ENCODE data around the gene RAB37.
A peak's percentile ranks its signal among the peaks of the same experiment; 100 is the strongest.

RAB37 gene

DNA sequence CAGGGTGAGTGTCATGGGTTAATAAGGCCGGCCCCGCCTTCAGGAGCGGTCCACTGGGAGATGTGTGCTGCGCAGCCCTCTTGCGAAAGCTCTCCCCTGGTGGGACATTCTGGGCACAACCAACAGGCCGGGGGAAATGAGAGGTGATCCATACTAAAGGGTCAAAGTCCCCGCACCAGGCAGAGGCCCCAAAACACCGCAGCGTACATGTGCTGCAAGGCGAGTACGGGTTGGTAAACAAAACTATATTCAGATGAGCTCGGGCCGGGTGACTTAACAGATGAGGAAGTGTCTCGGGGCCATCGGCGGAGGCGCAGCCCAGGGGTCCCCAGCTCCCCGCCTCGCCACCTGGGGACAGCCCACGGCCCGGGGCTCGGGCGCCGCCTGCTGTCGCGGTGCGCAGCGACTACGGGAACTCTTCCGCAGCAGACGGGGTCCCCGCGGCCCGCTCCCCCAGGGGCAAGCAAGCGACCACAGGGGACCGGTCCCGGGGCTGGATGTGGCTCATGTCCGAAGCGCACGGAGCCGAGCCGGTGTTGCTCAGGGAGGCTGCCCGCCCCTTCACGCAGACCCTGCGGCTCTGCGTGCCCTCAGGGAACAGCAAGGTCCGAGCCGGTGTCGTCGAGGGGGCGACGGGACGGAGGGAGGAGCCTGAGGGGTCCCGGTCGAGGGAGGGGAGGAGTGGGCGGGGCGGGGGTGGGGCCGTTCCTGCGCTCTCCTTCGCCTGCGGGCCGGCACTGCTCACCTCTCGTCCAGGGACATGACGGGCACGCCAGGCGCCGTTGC lies at the start of gene RAB37:
Gene RAB37, plus strand, starts transcription at position 744 of the 786 bp plus-strand sequence. Its CDS starts 17 bp downstream, at position 761.
- no peak for DNase-seq

DNA sequence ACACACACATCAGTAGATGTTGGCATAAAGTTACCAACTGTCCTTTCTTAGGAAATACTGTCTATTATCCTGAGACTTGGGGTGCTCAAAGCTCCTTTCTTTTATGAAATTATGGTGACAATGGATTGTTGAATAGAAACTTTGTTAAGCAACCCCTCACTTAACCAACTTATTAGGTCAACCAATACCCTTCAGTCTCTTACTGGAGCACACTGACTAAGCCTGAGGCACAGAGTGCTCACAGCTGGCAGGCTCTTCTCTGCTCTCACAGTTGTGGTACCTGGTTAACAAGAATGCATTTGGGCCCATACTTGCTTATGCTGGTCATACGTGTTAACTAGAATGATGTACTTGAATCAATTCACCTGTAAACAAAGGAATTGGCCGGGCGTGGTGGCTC lies 49.2 kb upstream of the RAB37 start:
- DNase-seq: no peak

DNA sequence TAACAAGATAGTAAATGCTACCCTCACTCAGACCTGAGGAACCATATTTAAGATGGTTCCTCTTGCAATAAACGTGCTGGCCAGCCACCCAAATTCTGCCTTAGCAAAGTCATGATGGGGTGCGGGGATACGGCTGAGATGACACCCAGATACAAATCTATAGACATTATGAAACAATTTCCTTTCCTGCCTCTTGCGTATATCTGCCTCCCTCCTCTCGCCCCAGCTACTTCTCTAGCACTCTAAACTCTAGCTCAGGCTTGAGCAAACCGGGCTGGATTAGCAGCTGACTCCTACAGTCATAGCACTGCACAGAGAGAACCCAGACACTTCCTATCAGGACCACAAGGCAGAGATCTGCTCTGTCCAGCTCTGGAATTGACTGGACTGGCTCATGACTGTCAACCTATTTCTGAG lies 46.6 kb upstream of the RAB37 start:
- no peak for DNase-seq

DNA sequence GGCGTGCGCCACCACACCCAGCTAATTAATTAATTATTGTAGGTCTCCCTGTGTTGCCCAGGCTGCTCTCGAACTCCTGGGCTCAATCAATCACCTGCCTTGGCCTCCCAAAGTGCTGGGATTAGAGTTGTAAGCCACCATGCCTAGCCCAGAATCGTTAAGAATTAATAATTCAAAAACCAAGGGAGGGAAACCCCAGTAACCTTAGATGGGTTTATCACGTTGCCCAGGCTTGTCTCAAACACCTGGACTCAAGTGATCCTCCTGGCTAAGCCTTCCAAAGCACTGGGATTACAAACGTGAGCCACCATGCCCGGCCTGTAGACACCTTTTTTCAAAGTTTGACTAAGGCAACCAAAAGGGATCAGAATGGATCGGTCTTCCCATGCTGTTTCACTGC lies 45.9 kb upstream of the RAB37 start:
- peak; percentile 5 for DNase-seq

- DNase-seq: no peak
These were observed 43.0 kb upstream of the RAB37 start for GRCh38 chr17:74694081-74694480.

DNA sequence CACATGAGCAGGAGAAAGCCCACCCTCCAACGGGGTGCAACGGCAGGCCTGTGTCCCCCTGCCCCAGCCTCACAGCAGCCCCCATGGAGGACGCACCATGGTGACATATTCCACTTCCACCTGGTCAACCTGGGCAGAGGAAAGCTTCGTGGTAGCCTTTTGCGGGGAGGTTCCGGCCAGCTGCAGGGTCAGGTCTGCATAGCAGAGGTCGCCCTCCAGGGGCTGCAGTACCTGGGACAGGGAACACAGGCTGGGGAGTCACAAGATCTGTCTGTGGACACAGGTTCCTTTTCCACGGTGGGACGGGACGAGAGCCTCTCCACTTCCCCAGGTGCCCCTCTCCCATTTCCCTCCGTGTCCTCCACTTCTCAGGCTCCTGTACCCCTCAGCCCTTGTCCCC lies 41.4 kb upstream of the RAB37 start:
- DNase-seq: no peak

- DNase-seq: no peak
These were observed 39.5 kb upstream of the RAB37 start for GRCh38 chr17:74697515-74697914.

GRCh38 chr17:74698069-74698468 lies 39.0 kb upstream of the RAB37 start:
- DNase-seq: no peak

DNA sequence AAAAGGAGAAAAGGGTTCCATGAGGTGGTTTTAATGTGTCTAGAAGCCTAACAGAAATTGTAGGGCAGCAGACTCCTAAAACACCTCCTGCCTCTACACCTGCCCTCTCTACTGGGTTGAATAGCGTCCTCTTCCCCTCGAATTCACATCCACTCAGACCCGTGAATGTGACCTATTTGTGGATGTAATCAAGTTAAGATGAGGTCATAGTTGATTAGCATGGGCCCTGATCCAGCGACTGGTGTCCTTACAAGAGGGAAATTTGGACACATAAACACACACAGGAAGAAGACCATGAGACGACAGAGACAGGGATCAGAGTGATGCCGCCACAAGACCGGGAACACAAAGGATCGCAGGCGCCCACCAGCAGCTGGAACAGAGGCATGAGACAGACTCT lies 37.8 kb upstream of the RAB37 start:
- no peak for DNase-seq

GRCh38 chr17:74702116-74702871 lies 34.8 kb upstream of the RAB37 start:
- no peak for DNase-seq

DNA sequence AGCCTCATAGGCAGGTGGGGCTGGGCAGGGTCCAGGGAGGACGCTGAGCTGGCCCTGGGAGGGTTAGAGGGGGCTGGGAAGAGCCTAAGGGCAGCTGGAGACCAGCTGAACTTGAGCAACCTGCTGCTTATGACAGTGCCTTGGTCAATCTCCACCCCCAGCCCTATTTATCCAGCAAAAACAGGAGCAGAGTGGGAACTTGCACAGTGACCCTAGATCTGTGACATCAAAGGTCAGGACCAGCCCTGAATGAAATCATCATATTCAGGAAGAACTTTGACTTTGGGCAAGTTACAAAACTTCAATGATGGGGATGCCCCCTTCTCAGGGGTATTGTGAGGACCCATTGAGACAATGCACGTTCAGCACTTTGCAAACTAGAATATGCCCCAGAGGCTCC lies 33.7 kb upstream of the RAB37 start:
- no peak for DNase-seq

- DNase-seq: peak; percentile 12
These were observed 32.5 kb upstream of the RAB37 start for GRCh38 chr17:74704544-74704943.

GRCh38 chr17:74711058-74711824 lies 25.8 kb upstream of the RAB37 start:
- DNase-seq: no peak

DNA sequence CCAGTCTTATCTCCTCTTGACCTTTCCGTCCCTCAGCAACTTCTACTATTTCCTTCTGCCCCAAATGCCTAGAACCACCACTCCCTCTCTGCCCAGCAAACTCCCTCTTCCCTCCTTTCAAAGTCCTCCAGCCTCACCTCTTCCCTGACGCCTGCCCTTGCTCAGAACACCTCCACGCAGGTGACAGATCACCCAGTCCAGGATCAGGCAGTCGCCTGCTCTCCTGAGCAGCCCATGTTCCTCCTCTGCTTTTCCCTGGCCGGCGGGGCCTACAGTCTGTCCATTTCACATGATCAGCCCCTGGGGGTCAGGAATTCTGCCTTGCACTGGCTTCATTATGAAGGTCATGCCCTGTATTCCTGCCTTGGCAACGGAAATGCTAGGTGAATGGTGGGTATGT lies 24.8 kb upstream of the RAB37 start:
- DNase-seq: no peak

DNA sequence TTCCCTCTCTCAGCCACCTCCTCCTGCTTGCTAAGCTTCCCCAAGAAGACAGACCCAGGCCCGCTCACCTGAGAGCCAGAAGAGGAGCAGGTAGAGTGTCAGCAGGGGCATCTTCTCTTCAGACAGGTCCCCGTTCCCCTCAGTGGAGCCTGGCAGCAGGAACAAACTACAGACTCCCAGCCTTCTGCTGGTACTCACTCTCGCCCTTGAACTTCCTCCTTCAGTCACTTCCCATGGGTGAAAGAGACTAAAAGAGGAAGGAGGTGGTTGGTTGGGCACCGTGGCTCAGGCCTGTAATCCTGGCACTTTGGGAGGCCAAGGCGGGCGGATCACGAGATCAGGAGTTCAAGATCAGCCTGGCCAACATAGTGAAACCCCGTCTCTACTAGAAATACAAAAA lies 24.3 kb upstream of the RAB37 start, which contains the start of gene CD300LF:
Gene CD300LF, minus strand, starts transcription at position 168 of the 400 bp plus-strand sequence. Its CDS starts 57 bp downstream, at position 111.
- DNase-seq: no peak

- DNase-seq: no peak
These were observed 23.8 kb upstream of the RAB37 start for GRCh38 chr17:74713171-74713755.

DNA sequence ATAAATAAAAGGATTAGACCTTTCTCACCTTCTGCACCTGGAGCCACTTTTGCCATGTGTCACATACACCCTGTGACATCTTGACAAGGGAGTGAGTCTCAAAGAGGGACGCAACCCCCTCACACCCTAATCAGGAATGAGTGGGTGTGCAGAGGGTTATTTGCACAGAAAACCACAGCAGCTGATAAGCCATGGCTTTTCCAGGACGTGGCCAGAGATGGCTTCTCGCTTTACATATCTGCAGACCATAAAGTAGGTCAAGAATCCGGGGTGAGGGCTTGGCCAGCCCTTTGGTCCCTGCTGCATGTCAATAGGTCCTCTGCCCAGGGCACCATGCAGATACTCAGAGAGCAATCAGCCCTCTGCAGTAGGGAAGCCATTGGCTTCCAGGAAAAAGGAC lies 21.9 kb upstream of the RAB37 start:
- DNase-seq: no peak

- DNase-seq: no peak
These were observed 16.6 kb upstream of the RAB37 start for GRCh38 chr17:74720506-74720905.

DNA sequence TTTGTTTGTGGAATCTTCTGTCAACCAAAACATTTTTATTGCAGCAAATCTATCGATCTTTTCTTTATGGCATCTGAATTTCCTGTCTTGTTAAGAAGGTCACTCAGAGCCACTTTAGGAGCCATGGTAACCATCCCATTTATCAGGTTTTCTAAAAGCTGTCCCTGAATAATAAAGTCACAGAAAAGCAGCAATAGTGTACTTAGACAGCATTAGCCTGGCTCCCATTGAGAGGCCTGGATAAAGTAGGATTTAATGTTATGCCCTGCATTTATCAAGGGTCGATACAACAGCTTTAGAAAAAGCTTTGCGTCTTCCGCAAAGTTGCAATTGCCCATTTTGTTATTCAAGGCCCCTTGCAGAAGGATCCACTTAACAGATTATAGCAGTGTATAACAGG lies 14.3 kb upstream of the RAB37 start:
- DNase-seq: no peak

DNA sequence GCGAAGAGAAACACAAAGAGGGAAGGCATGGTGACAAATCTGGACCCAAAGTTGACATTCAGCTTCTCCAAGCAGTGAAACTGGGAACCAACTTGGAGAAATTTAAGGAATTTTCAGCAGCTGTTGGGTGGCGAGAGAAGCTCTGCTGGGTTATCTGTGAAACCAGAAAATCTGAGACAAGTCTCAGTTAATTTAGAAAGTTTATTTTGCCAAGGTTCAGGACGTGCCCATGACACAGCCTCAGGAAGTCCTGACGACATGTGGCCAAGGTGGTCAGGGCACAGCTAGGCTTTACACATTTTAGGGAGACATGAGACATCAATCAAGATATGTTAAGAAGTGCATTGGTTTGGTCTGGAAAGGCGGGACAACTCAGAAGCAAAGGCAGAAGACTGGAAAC lies 13.2 kb upstream of the RAB37 start:
- DNase-seq: no peak

DNA sequence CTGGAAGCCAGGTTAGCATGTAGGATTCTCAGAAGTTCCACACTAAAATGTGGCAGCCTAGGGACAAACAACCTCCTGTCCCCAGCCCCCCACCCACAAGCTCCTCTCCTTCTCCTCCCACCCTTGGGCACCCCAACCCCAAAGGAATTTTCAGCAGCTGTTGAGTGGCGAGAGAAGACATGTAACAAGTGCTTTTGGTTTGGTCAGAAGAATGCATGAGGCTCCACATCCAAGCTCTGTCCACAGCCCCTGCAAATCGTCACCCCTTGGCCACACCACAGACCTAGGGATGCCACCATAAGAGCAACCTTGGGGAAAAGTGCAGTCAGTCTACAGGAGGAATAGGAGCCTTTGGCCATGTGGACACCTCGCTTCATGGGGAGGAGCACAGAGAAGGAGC lies 11.9 kb upstream of the RAB37 start:
- no peak for DNase-seq

- DNase-seq: no peak
These were observed 8.9 kb upstream of the RAB37 start for GRCh38 chr17:74728033-74728701.

DNA sequence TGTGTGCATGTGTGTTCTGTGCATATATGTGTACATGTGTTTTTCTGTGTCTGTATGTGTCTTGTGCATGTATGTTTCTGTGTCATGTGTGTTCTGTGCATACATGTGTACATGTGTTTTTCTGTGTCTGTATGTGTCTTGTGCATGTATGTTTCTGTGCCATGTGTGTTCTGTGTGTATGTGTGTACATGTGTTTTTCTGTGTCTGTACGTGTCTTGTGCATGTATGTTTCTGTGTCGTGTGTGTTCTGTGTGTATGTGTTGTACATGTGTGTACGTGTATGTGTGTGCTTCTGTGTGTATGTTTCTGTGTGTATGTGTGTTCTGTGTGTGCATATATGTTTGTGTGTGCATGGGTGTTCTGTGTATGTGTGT lies 8.4 kb upstream of the RAB37 start:
- no peak for DNase-seq

All from DMS79 (cell line).